Measurements from ENCODE around the gene MIOS.

GRCh38 chr7:7651479-7651878 is 84.8 kb downstream of the MIOS start:
- TF ChIP-seq CTCF (IDR thresholded peaks at IDR 0.05; ENCODE audit: low read length) (no peak), EZH2phosphoT487 (IDR thresholded peaks at IDR 0.05; ENCODE audit: low read length) (no peak)

Measured in MM.1S (cell line).